Thoracic aorta (tissue), 2 donors: ENCODE measurements around the gene GPRC6A. TPM values are rescaled to one million over a fixed set of nuclear protein-coding genes. Genes with fewer than 3 reads are reported as not detected.

Source experiments
- ATAC-seq: fragments of 150-250 bp; one replicate; pipeline ENCODE4 v1.8.0; 2017; ENCODE audit warnings: low read depth; ENCODE audit not compliant: insufficient number of reproducible peaks, low FRiP score
- DNase-seq: peaks from one replicate; pipeline ENCODE4 v3.0.0-alpha.2; 2020; ENCODE audit warnings: low spot score
- H3K27ac ChIP-seq, 2 donors: fragments of 200-600 bp; sonication (generic); 1 replicate in 1 of 2; 2 replicates in 1 of 2; pipeline ENCODE4 v1.5.1; 2016; ENCODE audit warnings: mild to moderate bottlenecking in 2 of 2, moderate library complexity in 2 of 2
- H3K27me3 ChIP-seq: fragments of 200-600 bp; sonication (generic); replicated peaks from 2 replicates; pipeline ENCODE4 v1.6.0; 2016; ENCODE audit warnings: mild to moderate bottlenecking; ENCODE audit not compliant: insufficient read depth
- H3K36me3 ChIP-seq: fragments of 200-600 bp; sonication (generic); one replicate; pipeline ENCODE4 v1.5.1; 2016
- H3K4me1 ChIP-seq, 2 donors: fragments of 200-600 bp; sonication (generic); 1 replicate in 1 of 2; 2 replicates in 1 of 2; pipeline versions ENCODE4 v1.5.1 to v1.6.0; 2016; ENCODE audit warnings: low read depth in 2 of 2, mild to moderate bottlenecking in 1 of 2; ENCODE audit not compliant: control insufficient read depth in 1 of 2
- H3K4me3 ChIP-seq: fragments of 200-600 bp; sonication (generic); 2 replicates; pipeline ENCODE4 v1.5.1; 2016; ENCODE audit warnings: mild to moderate bottlenecking
- H3K9me3 ChIP-seq: fragments of 200-600 bp; sonication (generic); 2 replicates; pipeline ENCODE4 v1.5.1; 2016
- CTCF ChIP-seq: fragments of 200-600 bp; sonication (generic); IDR thresholded peaks from one replicate; pipeline ENCODE4 v1.5.1; 2019; ENCODE audit warnings: antibody characterized with exemption
- total RNA-seq, 2 donors: library from RNA; depleted of rRNA; stranded (reverse); fragments of >200 nt; gene quantifications; one replicate each; pipeline versions ENCODE4 v1.1.0 to v1.2.3, GENCODE V29; 2016

GPRC6A gene
- total RNA-seq, 2 donors from 2014 or later: not detected

GRCh38 chr6:116764961-116765841, 63.7 kb downstream of the GPRC6A start, which contains the start of gene FAM162B:
Gene FAM162B (minus strand): TSS chr6:116765719. CDS start chr6:116765576, 143 bp downstream.
- no peak for TF ChIP-seq CTCF
- no peaks in the 10 kb centered on the region for H3K27me3 ChIP-seq
- H3K9me3 ChIP-seq: no peaks in the 10 kb centered on the region
- H3K36me3 ChIP-seq: no peaks in the 10 kb centered on the region
- H3K4me1 ChIP-seq: peaks cover 0 to 12% of the 10 kb centered on the region in 2 donors
- peak within 1 kb of the TSS; percentile 69 for H3K4me3 ChIP-seq
- ATAC-seq (no peak), DNase-seq (no peak)
- H3K27ac ChIP-seq: no peak within 1 kb of the TSS

- no peak overlapping the region for H3K27ac ChIP-seq
These were observed 64.3 kb downstream of the GPRC6A start for GRCh38 chr6:116764629-116764960.

GRCh38 chr6:116763906-116764628, 64.8 kb downstream of the GPRC6A start:
- no peak for TF ChIP-seq CTCF
- H3K4me1 ChIP-seq: peaks cover 0 to 12% of the 10 kb centered on the region in 2 donors
- no peak for DNase-seq
- no peaks in the 10 kb centered on the region for H3K27me3 ChIP-seq
- no peaks in the 10 kb centered on the region for H3K9me3 ChIP-seq
- H3K36me3 ChIP-seq: no peaks in the 10 kb centered on the region
- no peak overlapping the region for H3K27ac ChIP-seq
- H3K4me3 ChIP-seq: peak overlapping the region; percentile 69
- ATAC-seq: no peak

More at GRCh38 chr6:116764629-116764960, 64.3 kb downstream of the GPRC6A start:
- no peaks in the 10 kb centered on the region for H3K27me3 ChIP-seq
- H3K36me3 ChIP-seq: no peaks in the 10 kb centered on the region
- ATAC-seq: no peak
- no peak for TF ChIP-seq CTCF
- H3K4me3 ChIP-seq: peak overlapping the region; percentile 69
- DNase-seq: no peak
- H3K9me3 ChIP-seq: no peaks in the 10 kb centered on the region
- peaks cover 0 to 12% of the 10 kb centered on the region in 2 donors for H3K4me1 ChIP-seq

GRCh38 chr6:116763048-116763447, 65.8 kb downstream of the GPRC6A start:
- no peak for TF ChIP-seq CTCF
- peaks cover 0 to 12% of the 10 kb centered on the region in 2 donors for H3K4me1 ChIP-seq
- no peak for ATAC-seq
- H3K36me3 ChIP-seq: no peaks in the 10 kb centered on the region
- H3K4me3 ChIP-seq: no peak overlapping the region
- H3K27me3 ChIP-seq: no peaks in the 10 kb centered on the region
- no peaks in the 10 kb centered on the region for H3K9me3 ChIP-seq
- no peak for DNase-seq
- no peak overlapping the region for H3K27ac ChIP-seq

GRCh38 chr6:116762235-116762634, 66.6 kb downstream of the GPRC6A start:
- H3K9me3 ChIP-seq: no peaks in the 10 kb centered on the region

More at GRCh38 chr6:116762235-116762634, 66.6 kb downstream of the GPRC6A start:
- Histone ChIP-seq H3K4me1 (peaks cover 0 to 12% of the 10 kb centered on the region in 2 donors), H3K27me3 (no peaks in the 10 kb centered on the region), H3K36me3 (no peaks in the 10 kb centered on the region), H3K4me3 (no peak overlapping the region), H3K27ac (no peak overlapping the region)
- no peak for DNase-seq
- no peak for ATAC-seq
- no peak for TF ChIP-seq CTCF
